OCI-LY7 (cell line): Measurements from ENCODE around the gene SKIL. TPM values are rescaled to one million over a fixed set of nuclear protein-coding genes. Genes with fewer than 3 reads are reported as not detected.

ENCODE experiments used
- BruUV-seq: library from RNA; stranded (reverse); fragments of 400-500 nt; replicated peaks from 2 replicates; lab custom pipeline; 2021; lab: Mats Ljungman, UMichigan
- CTCF ChIA-PET: fragments of 300-600 bp; sonication (Branson Sonifier 250); formaldehyde crosslinking; loops from one replicate; lab custom pipeline; 2022; ENCODE audit warnings: antibody characterized with exemption; ENCODE audit not compliant: unreplicated experiment; lab: Charles Lee
- POLR2A ChIA-PET: fragments of 300-600 bp; sonication (Branson Sonifier 250); formaldehyde crosslinking; loops from one replicate; lab custom pipeline; 2022; ENCODE audit warnings: antibody characterized with exemption; lab: Charles Lee
- DNase-seq: peaks from one replicate; pipeline ENCODE4 v3.0.0-alpha.2; 2015; ENCODE audit warnings: low spot score
- H2AFZ ChIP-seq: fragments of 200-600 bp; sonication (generic), shearing (Covaris generic); 2 replicates; pipeline ENCODE4 v1.6.1; 2014; ENCODE audit warnings: mild to moderate bottlenecking, antibody characterized with exemption, low read length, moderate library complexity
- H3K27ac ChIP-seq: fragments of 200-600 bp; sonication (generic); 2 replicates; pipeline ENCODE4 v1.5.1; 2014; ENCODE audit warnings: mixed run types, low read depth, mild to moderate bottlenecking, moderate library complexity, low read length, inconsistent platforms; ENCODE audit not compliant: poor library complexity, severe bottlenecking
- H3K36me3 ChIP-seq: fragments of 200-600 bp; sonication (generic); 2 replicates; pipeline ENCODE4 v1.6.1; 2014; ENCODE audit warnings: mild to moderate bottlenecking, antibody characterized with exemption, low read length, moderate library complexity, mixed read lengths; ENCODE audit not compliant: insufficient read depth
- H3K4me1 ChIP-seq: fragments of 200-600 bp; sonication (generic); 2 replicates; pipeline ENCODE4 v1.5.1; 2014; ENCODE audit warnings: mild to moderate bottlenecking, low read length; ENCODE audit not compliant: insufficient read depth, poor library complexity, severe bottlenecking
- H3K4me2 ChIP-seq: fragments of 200-600 bp; sonication (generic); 2 replicates; pipeline ENCODE4 v1.6.1; 2014; ENCODE audit warnings: mild to moderate bottlenecking, low read length
- H3K4me3 ChIP-seq: fragments of 200-600 bp; sonication (generic); 2 replicates; pipeline ENCODE4 v1.5.1; 2014; ENCODE audit warnings: mild to moderate bottlenecking, low read depth, low read length; ENCODE audit not compliant: poor library complexity, severe bottlenecking
- H3K79me2 ChIP-seq: fragments of 200-600 bp; sonication (generic); 2 replicates; pipeline ENCODE4 v1.6.1; 2016; ENCODE audit warnings: low read depth, mild to moderate bottlenecking, low read length, moderate library complexity, mixed read lengths; ENCODE audit not compliant: insufficient read depth
- H3K9me2 ChIP-seq: fragments of 200-600 bp; sonication (generic); 2 replicates; pipeline ENCODE4 v1.6.1; 2016; ENCODE audit warnings: mild to moderate bottlenecking, low read length, mixed read lengths; ENCODE audit not compliant: insufficient read depth
- H3K9me3 ChIP-seq: fragments of 200-600 bp; sonication (generic); 2 replicates; pipeline ENCODE4 v1.6.1; 2014; ENCODE audit warnings: mild to moderate bottlenecking, mixed run types, low read length, mixed read lengths
- H4K20me1 ChIP-seq: fragments of 200-600 bp; sonication (generic); 2 replicates; pipeline ENCODE4 v1.6.1; 2014; ENCODE audit warnings: mild to moderate bottlenecking, antibody characterized with exemption, low read length, moderate library complexity, mixed read lengths; ENCODE audit not compliant: insufficient read depth
- CTCF ChIP-seq: fragments of 200-600 bp; sonication (generic); conservative IDR thresholded peaks from 2 replicates; pipeline ENCODE4 v1.5.1; 2014; ENCODE audit warnings: mild to moderate bottlenecking, antibody characterized with exemption, low read length, moderate library complexity, mixed read lengths
- EZH2phosphoT487 ChIP-seq: fragments of 200-600 bp; sonication (generic); IDR thresholded peaks from 2 replicates; pipeline ENCODE4 v1.6.1; 2018; ENCODE audit warnings: low read depth, borderline replicate concordance, mild to moderate bottlenecking, mixed run types, antibody characterized with exemption, low read length, moderate library complexity, mixed read lengths
- intact Hi-C: fragments of 100-400 bp; cut with micrococcal nuclease; formaldehyde crosslinking; loops from one replicate; pipeline ENCODE4 v1.10.0; 2022; ENCODE audit not compliant: unreplicated experiment
- total RNA-seq, 2 experiments: library from RNA; depleted of rRNA in 1 of 2; stranded (reverse); fragments of >200 nt in 1 of 2; shearing (Covaris generic) in 1 of 2; gene quantifications; 2 replicates each; pipeline ENCODE4 v1.2.3, GENCODE V29; 2014 to 2022

The SKIL gene
- total RNA-seq, 2 experiments from 2014 or later, result 60.9 to 86.3 TPM

DNA sequence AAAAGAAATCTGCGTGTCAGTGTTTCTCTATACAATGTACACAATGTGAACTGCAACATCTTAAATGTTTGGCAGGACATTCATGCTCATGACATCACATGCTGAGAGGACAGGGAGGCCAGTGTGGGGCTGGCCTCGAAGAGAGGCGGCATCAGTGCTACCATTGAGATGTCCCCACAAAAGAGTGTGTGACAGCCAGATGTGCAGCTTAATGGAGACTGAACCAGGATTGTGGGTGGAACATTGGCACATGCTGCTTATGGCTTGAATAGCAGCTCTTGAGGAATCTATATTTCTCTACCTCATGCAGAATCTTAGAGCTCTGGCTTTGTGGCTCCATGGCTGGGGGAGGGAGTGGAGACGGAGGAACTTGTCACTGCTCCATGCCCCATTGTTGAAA is 79.7 kb downstream of the SKIL start:
- no peak overlapping the region for H3K4me3 ChIP-seq
- no peak overlapping the region for H3K4me2 ChIP-seq
- no peak overlapping the region for H3K27ac ChIP-seq
- intact Hi-C loops, result no loop called here
- no peak overlapping the region for H2AFZ ChIP-seq
- no peaks in the 10 kb centered on the region for H3K9me2 ChIP-seq
- H3K9me3 ChIP-seq, result no peaks in the 10 kb centered on the region
- no peaks in the 10 kb centered on the region for H4K20me1 ChIP-seq
- H3K79me2 ChIP-seq, result no peaks in the 10 kb centered on the region
- ChIA-PET POLR2A (no interaction called here), CTCF (no interaction called here)
- TF ChIP-seq EZH2phosphoT487, result no peak
- no peak for TF ChIP-seq CTCF
- BruUV-seq, result no TSS peak
- H3K36me3 ChIP-seq, result no peaks in the 10 kb centered on the region
- DNase-seq, result no peak
- H3K4me1 ChIP-seq, result no peaks in the 10 kb centered on the region

DNA sequence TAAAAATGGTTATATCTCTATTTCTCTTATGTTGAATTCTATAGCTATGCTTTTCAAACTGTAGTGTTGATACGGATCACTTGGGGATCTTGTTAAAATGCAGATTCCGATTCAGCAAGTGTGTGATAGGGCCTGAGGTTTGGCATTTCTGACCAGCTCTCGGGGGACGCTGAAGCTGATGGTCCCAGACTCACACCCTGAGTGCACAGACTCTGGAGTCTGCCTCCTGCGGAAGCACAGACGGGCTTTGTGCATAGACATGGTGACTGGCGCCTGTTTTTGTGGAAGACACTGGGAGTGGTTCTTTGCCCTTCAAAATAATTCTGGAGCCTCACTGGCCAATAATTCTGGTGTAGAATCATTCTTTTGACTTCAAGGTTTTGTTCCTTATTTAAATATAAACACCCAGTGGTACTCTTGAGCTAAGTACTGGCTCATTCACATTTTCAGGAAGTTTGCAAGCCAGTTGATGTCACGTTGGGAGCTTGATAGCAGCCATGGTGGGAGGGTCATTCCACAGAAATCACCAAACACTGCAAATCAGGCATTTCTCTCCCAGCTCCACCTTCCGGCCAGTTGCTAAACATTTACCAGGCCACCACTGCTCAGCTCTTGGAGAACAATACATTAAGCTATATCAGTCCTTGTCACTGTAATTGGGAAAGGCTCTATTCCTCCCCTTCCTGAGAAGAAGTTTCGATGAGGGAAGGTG is 80.3 kb downstream of the SKIL start:
- ChIA-PET CTCF (no interaction called here), POLR2A (interaction anchor here (0.5 to 1.0 kb wide), 3 partner anchors 11 to 249 kb away, joined by 3 to 4 read pairs (median 3); no protein-coding TSS in a partner anchor)
- no peaks in the 10 kb centered on the region for H3K9me2 ChIP-seq
- TF ChIP-seq EZH2phosphoT487 (no peak), CTCF (no peak)
- no peaks in the 10 kb centered on the region for H3K36me3 ChIP-seq
- no peak for DNase-seq
- H3K9me3 ChIP-seq, result no peaks in the 10 kb centered on the region
- H3K4me3 ChIP-seq, result no peak overlapping the region
- no peaks in the 10 kb centered on the region for H3K4me1 ChIP-seq
- H3K79me2 ChIP-seq, result no peaks in the 10 kb centered on the region
- intact Hi-C loops, result no loop called here
- BruUV-seq, result no TSS peak
- no peak overlapping the region for H3K27ac ChIP-seq
- H3K4me2 ChIP-seq, result no peak overlapping the region
- H2AFZ ChIP-seq, result no peak overlapping the region
- H4K20me1 ChIP-seq, result no peaks in the 10 kb centered on the region

GRCh38 chr3:170438836-170439235 is 81.3 kb downstream of the SKIL start:
- no peaks in the 10 kb centered on the region for H3K79me2 ChIP-seq
- no peak overlapping the region for H3K27ac ChIP-seq
- H2AFZ ChIP-seq, result no peak overlapping the region
- H3K9me3 ChIP-seq, result no peaks in the 10 kb centered on the region
- no peaks in the 10 kb centered on the region for H3K9me2 ChIP-seq
- DNase-seq, result no peak
- no peaks in the 10 kb centered on the region for H3K4me1 ChIP-seq
- ChIA-PET CTCF (no interaction called here), POLR2A (interaction anchor here (0.6 to 1.0 kb wide), 3 partner anchors 10 to 250 kb away, joined by 3 to 4 read pairs (median 3); no protein-coding TSS in a partner anchor)
- intact Hi-C loops, result no loop called here
- TF ChIP-seq EZH2phosphoT487 (no peak), CTCF (no peak)
- BruUV-seq, result no TSS peak
- no peak overlapping the region for H3K4me3 ChIP-seq
- no peaks in the 10 kb centered on the region for H3K36me3 ChIP-seq
- H3K4me2 ChIP-seq, result no peak overlapping the region
- H4K20me1 ChIP-seq, result no peaks in the 10 kb centered on the region
